ENCODE measurements around the gene ZNF688. TPM values are rescaled to one million over a fixed set of nuclear protein-coding genes. Genes with fewer than 3 reads are reported as not detected.

The ZNF688 gene
- total RNA-seq, 1 donor from 2014 or later = 5.4 TPM

- Histone ChIP-seq H3K9ac (ENCODE audit: low read length) (no peak overlapping the region), H3K36me3 (ENCODE audit: insufficient read depth, low read length) (no peaks in the 10 kb centered on the region), H2AFZ (ENCODE audit: low read depth, low read length) (no peak overlapping the region), H3K4me2 (ENCODE audit: low read length) (no peak overlapping the region), H3K4me3 (ENCODE audit: insufficient read depth, low read depth, low read length) (no peak overlapping the region), H4K20me1 (ENCODE audit: insufficient read depth, low read length) (no peaks in the 10 kb centered on the region), H3K27me3 (ENCODE audit: insufficient read depth, low read length) (no peaks in the 10 kb centered on the region), H3K79me2 (ENCODE audit: insufficient read depth, low read length) (peaks cover 20% of the 10 kb centered on the region), H3K27ac (ENCODE audit: low read depth, low read length) (no peak overlapping the region), H3K9me3 (ENCODE audit: insufficient read depth, low read depth, low read length) (no peaks in the 10 kb centered on the region), H3K4me1 (ENCODE audit: insufficient read depth, low read length) (peaks cover 9% of the 10 kb centered on the region)
- peak overlapping the region; percentile 1 for H3K27ac Mint-ChIP-seq (ENCODE audit: unreplicated experiment)
- no peak overlapping the region for H3K4me3 Mint-ChIP-seq (ENCODE audit: unreplicated experiment)
- H3K36me3 Mint-ChIP-seq (ENCODE audit: low read depth, unreplicated experiment) = no peaks in the 10 kb centered on the region
- H3K4me1 Mint-ChIP-seq (ENCODE audit: low read depth, unreplicated experiment) = peaks cover 5% of the 10 kb centered on the region
- TF ChIP-seq EZH2 (IDR thresholded peaks at IDR 0.05; ENCODE audit: insufficient read depth, low read length) = no peak
- TF ChIP-seq CTCF (IDR thresholded peaks at IDR 0.05; ENCODE audit: insufficient read depth, low read depth, low read length) = no peak
- H3K9me3 Mint-ChIP-seq (ENCODE audit: unreplicated experiment) = no peaks in the 10 kb centered on the region
- DNase-seq (ENCODE audit: low read depth) (no peak), FAIRE-seq (no peak)
- peaks cover 3% of the 10 kb centered on the region for H3K27me3 Mint-ChIP-seq (ENCODE audit: low read depth, unreplicated experiment)
Measured at GRCh38 chr16:30559690-30560089, 11.8 kb downstream of the ZNF688 start.

- Histone ChIP-seq H3K9me3 (ENCODE audit: insufficient read depth, low read depth, low read length) (no peaks in the 10 kb centered on the region), H3K36me3 (ENCODE audit: insufficient read depth, low read length) (no peaks in the 10 kb centered on the region), H2AFZ (ENCODE audit: low read depth, low read length) (peak overlapping the region; percentile 89), H4K20me1 (ENCODE audit: insufficient read depth, low read length) (peaks cover 1% of the 10 kb centered on the region), H3K9ac (ENCODE audit: low read length) (peak overlapping the region; percentile 64), H3K79me2 (ENCODE audit: insufficient read depth, low read length) (peaks cover 20% of the 10 kb centered on the region), H3K4me1 (ENCODE audit: insufficient read depth, low read length) (peaks cover 9% of the 10 kb centered on the region), H3K27ac (ENCODE audit: low read depth, low read length) (peak overlapping the region; percentile 55), H3K4me3 (ENCODE audit: insufficient read depth, low read depth, low read length) (peak overlapping the region; percentile 78), H3K4me2 (ENCODE audit: low read length) (peak overlapping the region; percentile 88), H3K27me3 (ENCODE audit: insufficient read depth, low read length) (no peaks in the 10 kb centered on the region)
- peak overlapping the region; percentile 82 for H3K27ac Mint-ChIP-seq (ENCODE audit: unreplicated experiment)
- FAIRE-seq (no peak), DNase-seq (ENCODE audit: low read depth) (no peak)
- H3K27me3 Mint-ChIP-seq (ENCODE audit: low read depth, unreplicated experiment) = peaks cover 3% of the 10 kb centered on the region
- H3K4me3 Mint-ChIP-seq (ENCODE audit: unreplicated experiment) = peak overlapping the region; percentile 85
- no peaks in the 10 kb centered on the region for H3K36me3 Mint-ChIP-seq (ENCODE audit: low read depth, unreplicated experiment)
- no peak for TF ChIP-seq EZH2 (IDR thresholded peaks at IDR 0.05; ENCODE audit: insufficient read depth, low read length)
- no peak for TF ChIP-seq CTCF (IDR thresholded peaks at IDR 0.05; ENCODE audit: insufficient read depth, low read depth, low read length)
- H3K9me3 Mint-ChIP-seq (ENCODE audit: unreplicated experiment) = no peaks in the 10 kb centered on the region
- H3K4me1 Mint-ChIP-seq (ENCODE audit: low read depth, unreplicated experiment) = peaks cover 5% of the 10 kb centered on the region
Measured at GRCh38 chr16:30558789-30559377, 12.6 kb downstream of the ZNF688 start.

Data from astrocyte (in vitro differentiated cells and primary cell).